ENCODE measurements around the gene NCBP2L.
"Not testable (repeated sequence)": the region's sequence is repeated elsewhere in the genome, so short reads cannot be mapped to it uniquely, and the experiment has no call there.

NCBP2L gene

DNA sequence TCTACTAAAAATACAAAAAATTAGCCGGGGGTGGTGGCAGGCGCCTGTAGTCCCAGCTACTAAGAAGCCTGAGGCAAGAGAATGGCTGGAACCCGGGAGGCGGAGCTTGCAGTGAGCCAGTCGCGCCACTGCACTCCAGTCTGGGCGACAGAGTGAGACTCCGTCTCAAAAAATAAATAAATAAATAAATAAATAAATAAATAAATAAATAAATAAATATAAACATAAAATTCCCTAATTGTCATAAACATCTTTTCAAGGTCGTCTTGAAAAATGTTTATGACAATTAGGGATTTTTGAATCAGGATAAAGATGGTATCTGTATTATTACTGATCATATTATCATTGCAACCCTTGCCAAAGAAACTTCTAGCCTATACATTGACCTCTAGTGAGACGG, 32.5 kb downstream of the NCBP2L start:
- DNase-seq: not testable (repeated sequence)

DNA sequence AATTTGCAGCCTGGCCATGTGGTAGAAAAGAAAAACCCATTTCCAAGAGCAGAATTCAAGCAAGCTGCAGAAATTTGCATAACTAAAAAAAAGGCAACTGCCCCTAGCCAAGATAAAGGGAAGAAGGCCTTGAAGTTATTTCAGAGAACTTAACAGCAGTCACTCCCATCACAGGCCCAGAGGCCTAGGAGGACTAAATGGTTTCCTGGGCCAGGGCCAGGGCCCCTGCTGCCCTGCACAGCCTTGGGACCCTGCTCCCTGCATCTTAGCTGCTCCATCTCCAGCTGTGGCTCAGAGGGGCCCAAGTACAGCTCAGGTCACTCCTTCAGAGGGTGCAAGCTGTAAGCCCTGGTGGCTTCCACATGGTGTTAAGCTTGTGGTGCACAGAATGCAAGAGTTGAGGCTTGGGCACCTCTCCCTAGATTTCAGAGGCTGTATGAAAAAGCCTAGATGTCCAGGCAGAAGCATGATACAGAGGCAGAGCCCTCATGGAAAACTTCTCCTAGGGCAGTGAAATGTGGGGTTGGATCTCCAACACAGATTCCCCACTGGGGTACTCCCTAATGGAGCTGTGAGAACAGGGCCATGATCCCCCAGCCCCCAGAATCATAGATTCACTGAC, 41.5 kb downstream of the NCBP2L start:
- no peak for DNase-seq

DNA sequence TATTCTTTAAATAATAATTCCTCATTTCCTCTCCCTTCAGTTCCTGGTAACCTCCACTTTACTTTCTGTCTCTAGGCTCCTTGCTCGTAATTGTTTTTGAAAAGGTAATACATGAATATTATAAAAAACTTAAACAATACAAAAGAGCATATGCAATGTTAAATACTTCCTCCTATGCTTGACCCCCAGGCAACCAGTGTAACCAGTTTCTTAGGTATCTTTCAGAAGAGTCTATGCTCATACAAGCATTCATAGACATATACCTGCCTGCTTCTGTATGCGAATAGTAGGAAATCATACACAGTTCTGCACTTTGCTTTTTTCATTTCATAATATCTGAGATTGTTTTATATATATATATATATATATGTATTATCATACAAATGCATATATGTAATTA, 45.5 kb downstream of the NCBP2L start:
- DNase-seq: no peak

DNA sequence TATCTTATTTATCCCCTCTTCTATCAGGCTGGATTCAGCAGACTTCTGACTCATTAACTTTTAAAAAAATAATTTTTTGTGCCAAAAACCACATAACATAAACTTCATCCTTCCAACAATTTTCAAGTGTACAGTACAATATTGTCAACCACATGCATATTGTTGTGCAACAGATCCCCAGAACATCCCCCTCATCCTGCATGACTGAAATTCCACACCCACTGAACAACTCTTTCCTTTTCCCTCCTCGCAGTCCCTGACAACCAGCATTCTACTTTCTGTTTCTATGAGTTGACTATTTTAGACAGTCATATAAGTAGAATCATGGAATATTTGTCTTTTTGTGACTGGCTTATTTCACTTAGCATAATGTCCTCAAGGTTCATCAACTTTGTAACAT, 45.9 kb downstream of the NCBP2L start:
- DNase-seq: no peak

DNA sequence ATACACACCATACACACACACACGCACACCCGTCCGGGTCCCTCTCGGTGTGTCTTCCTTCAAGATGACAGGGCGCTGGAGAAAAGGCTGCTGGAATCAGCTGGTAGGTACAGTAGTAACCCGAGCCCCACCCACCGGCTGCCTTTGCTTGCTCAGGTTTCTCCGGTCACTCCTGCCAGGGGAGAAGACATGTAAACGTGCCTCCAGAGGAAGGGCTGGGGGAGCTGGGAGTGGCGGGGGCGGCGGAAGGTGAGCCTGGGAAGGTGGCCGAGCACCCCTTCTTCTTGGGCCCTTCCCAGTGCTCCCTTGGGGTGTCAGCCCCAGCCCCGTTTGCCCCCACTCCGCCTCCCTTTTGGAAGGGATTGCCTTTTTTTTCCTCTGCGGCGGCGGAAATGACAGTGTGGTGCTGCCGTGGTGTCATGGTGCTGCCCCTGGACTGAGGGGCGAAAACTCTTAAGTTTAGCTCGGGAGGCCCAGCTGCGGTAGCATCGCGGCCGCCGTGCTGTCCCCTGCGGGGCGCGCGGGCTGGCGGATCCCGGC, 48.2 kb downstream of the NCBP2L start, which contains the start of gene MID2:
Gene MID2, plus strand, starts transcription at position 169 of the 540 bp plus-strand sequence. CDS start 561 bp downstream, outside the sequence.
- peak in 8 of 14 donors; percentile 2 to 50 (median 16) for DNase-seq

DNA sequence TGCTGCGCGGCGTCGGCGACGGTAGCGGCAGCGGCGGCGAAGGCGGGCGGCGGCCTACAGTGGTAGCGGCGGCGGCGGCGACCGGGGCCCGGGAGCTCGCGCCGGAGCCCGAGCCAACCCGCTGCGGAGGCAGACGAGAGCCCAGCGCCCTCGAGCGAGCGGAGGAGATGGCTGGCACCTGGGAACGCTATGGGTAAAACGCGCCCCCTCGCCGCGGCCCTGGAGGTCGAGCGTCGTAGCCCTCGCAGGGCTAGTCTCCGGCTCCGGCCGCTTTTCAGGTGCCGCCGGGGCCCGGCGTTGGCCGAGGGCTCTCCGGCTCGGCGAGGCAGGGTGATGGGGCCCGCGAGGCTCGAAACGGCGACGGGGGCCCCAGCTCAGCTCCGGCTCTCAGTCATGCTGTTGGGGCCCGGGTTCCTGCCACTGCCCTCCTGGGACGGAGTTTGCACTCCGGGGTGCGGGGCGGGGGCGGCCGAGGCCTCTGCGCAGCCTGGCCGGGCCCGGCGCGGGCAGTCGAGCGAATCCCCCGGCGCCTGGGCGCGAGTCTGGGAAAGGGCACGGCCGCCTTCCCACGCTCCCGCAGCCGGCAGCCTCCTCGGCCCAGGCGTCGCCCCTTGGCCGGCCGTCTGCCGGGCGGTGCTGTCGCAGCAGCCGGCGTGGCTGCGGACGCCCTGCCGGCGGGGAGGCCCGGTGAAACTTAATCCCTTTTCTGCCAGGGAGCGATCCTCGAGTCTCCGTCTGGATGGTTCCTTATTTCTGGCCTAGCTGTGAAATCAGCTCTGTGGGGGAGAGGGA, 48.9 kb downstream of the NCBP2L start:
- DNase-seq: peak in 10 of 14 donors; percentile 12 to 61 (median 32)

DNA sequence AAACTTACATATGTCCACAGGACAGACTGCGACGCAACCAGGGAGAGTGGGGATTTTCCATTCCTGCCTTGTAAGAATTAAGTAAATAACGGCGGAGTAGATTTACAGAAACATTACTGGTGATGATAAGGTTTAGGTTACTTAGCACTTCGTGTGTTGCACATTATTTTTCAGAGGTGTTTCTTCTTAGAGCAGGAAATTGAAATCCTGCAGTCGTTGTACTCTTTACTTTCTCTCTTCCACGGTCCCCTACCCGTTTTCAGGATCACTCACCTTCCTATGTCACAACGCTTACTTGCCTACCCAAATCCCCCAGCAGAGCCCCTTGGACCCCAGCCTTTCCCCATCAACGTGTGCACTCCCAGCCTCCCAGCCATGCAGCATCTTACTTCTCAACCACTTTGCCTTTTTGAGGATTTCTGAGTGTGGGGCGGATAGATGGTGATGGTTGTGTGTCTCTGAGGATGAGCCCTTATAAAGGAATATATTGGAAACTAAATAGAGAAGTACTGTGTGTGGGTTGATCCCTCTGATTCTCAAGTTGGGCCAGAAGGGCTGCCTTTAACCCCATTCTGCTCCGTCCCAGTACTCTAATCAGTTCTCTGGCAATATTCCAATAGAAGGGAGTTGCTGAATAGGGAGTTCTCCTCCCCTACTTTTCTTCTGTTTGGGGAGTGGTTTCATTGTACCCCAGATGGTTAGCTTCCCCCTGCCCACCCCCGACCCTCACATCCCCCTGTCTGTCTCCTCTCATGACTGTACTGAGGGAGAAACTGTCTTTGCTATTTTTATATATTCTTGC, 49.7 kb downstream of the NCBP2L start:
- DNase-seq: peak in 1 of 14 donors; percentile 32

DNA sequence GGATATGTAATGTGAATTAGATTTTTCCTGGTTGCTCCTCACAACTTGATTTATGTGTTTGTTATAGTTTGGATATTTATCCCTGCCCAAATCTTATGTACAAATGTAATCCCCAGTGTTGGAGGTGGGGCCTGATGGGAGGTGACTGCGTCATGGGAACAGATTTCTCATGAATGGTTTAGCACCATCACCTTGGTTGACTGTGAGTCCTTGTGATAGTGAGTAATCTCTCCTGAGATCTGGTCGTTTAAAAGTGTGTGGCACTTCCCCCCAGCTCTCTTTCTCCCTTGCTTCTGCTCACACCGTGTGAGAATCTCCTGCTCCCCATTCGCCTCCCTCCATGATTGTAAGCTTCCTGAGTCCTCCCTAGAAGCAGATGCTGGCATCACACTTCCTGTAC, 50.3 kb downstream of the NCBP2L start:
- DNase-seq: no peak

DNA sequence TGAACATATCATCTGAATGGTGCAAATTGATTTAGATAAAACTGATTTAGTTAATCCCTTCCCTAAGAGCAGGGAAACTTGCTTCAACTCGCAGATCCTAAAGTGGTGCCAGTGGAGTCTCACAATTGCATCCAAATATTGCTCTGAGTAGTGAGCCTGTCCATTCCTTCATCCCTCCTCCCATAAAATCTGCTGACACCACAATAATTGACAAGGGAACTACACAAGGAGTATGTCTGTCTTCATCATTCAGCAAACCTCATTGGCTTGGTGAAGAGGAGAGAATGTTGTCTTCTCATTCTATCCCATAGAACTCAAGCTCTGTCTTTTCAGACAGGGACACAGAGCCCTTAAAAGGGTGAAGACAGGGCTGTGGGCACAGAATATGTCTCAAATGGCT, 52.3 kb downstream of the NCBP2L start:
- DNase-seq: no peak

DNA sequence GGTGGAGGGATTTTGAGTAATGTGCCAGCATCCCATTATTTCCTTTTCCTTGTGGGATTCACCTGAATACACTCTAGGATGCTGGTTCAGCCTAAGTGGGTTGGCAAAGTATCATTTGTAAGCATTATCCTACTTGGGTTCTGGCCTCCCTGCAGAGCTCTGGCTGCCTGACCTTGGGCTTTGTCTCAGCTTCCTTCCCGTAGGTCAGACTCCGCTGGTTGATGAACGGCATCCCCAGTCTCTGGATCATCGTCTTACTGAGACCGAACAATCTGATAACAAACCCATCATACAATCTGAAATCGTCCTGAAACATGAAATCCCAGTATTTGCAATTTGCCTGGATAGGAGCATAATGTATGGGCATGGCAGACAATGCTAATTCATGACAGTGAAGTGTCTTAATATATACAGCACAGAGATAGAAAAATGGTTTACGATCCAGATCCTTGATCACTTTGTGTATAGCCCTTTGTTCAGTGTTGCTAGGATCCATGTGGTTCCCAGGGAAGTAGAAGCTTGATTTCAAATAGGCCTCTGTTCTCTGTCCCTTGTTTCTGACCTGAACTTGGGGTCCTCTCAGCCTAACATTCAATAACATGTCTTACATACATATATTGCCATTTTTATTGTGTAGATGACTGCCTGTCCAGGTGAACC, 53.7 kb downstream of the NCBP2L start:
- no peak for DNase-seq

DNA sequence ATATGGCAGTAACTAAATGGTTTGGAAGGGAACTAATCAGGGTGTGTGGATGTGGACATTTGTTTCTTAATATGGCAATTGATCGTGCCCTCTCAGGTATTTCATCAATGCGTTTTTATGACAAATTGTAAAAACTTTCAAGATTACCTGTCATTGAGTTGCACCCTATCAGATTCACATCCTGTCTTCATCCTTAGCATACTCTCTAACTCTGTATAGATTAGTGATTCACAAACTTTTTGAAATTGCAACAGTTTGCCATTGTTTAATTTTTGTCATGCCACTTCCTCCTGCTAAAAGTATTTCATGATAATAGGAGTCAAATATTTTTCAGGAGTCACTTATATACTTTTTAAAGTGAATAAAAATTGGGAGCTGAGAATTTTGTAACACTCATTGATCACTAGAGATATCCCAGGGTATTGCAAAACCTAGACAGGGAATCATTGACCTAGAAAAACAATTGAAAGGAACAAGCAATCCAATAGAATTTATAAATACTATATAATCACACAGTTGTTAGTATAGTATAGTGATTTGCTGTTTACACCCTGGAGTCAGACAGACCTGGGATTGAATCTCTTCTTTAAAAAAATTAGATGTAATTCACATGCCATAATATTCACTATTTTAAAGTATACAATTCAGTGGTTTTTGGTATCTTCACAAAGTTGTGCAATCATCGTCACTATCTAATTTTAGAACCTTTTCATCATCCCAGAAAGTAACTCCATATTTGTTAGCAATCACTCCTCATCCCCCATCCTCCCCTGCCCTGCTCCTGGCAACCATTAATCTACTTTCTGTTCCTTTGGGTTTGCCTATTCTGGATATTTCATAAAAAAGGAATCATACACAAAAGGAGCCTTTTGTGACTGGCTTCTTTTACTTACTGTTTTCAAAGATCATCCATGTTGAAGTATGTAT, 57.0 kb downstream of the NCBP2L start:
- DNase-seq: no peak

DNA sequence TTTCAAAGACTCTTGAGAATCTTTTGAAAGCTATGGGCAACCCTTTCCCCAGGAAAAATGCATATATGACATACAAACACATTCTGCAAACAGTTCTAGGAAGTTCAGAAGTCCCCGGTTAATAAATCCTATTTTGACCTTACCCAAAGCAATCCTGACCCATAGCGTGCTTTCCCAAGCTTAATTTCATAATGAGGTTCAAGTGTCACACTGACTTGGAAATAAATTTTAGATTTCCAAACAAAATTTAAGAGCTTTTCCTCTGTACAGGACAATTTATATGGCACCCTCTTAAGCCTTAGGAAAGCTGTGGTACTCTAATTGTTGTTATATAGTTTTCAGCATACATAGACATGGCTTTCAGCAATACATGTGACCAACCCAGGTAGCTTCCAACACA, 59.4 kb downstream of the NCBP2L start:
- no peak for DNase-seq

DNA sequence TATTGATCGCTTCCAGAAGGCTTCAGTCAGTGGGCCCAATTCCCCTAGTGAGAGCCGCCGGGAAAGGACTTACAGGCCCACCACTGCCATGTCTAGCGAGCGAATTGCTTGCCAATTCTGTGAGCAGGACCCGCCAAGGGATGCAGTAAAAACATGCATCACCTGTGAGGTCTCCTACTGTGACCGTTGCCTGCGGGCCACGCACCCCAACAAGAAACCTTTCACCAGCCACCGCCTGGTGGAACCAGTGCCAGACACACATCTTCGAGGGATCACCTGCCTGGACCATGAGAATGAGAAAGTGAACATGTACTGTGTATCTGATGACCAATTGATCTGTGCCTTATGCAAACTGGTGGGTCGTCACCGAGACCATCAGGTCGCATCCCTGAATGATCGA, 63.4 kb downstream of the NCBP2L start:
- no peak for DNase-seq

DNA sequence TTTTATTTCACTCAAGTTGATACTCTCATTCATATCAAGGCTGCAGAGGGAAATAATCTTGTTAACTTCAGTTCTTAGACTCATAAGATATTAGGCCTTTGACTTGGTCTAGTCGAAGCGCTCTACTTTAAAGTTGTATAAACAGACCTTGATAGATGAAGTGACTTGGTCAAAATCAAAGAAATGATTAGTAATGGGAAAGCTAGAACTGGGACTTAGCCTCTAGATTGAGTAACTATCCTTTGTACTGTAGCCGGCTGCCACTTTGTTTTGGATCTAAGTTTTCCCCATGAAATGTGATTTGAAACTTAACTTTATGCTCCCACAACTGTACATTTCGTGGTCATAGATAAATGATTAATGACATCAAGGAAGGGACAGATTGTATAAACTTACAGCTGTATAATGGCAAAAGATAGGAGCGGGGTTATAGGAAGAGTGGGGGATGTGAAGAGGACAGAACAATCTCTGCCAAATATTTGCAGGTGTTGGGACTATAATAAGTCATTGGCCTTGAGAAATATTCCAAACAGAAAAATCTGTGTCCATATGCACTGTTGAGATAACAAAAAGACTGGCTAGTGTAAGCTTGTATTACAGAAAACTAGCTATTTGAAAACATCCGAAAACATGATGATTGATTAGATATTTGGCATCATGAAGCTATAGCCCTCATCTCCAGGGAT, 65.3 kb downstream of the NCBP2L start:
- no peak for DNase-seq
